ENCODE measurements around the gene SOX18. TPM values are rescaled to one million over a fixed set of nuclear protein-coding genes. Genes with fewer than 3 reads are reported as not detected.

SOX18 gene
- total RNA-seq, 1 donor, result not detected

DNA sequence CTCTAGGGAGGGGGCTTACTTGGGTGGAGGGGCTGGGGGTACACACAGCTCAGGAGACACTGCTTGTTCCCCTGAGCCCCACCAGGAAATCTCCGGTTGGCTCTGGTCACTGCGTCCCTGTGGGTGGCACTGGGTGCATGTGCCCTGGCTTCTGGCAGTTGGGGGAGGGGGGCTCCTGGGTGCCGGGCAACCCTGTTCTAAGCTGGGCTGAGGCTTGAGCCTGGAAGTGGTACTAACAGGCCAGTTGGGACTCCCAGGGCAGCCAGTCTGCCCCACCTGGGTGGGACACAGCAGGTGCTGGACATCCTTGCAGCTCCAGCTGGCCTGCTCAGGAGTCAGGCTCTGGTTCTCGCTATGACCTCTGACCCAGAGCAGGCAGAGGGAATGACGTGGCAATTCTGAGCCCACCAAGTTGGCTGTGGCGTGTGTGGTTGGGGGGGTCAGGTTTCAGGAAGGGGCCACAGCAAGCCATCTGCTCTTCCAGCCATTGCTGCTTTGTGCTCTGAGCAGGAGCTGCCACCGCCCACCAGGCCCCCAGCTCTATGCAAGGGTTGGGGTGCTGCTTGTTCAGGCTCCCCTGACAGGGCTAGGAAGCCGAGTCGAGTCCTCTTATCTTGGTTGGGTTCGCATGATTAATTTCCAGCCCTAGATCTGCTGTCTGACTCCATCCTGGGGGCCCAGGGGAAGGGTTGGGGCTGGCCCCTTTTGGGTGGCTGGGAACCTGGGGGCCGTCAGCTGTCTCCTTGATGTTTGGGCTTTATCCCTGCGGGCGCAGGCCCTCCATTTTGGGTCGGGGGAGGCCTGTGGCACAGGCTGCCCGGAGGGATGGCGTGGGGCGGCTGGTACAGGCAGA, 12.9 kb downstream of the SOX18 start:
- no peak for DNase-seq (ENCODE audit: low read depth)

DNA sequence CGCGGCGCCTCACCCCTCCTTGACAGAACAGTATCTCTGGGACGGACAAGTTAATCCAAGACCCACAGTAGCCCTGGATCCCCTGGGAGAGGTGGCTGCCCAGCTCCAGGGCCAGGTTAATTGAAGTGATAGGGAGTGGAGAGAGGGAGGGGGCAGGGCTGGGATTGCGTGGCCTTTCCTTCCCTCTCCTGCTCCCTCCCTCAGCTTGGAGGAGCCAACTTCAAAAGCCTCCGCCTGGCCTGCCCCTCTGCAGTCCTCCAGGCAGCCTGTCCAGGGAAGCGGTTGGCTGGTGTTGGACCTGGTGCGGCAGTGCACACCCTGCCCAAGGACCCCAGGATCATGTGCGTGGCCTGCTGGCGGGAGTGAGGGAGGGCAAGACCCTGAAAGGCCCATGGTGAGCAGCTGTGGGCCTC, 13.5 kb downstream of the SOX18 start, which contains the start of gene C20orf204:
Gene C20orf204 (plus strand): TSS at position 250 of the 413 bp plus-strand sequence. CDS start 142 bp downstream, at position 392.
- no peak within 1 kb of the TSS for H3K4me3 ChIP-seq (ENCODE audit: low read depth, low read length)
- TF ChIP-seq CTCF (IDR thresholded peaks at IDR 0.05; ENCODE audit: insufficient read depth, low read depth, low read length), result no peak
- DNase-seq (ENCODE audit: low read depth), result no peak

More for the DNA sequence above, 12.9 kb downstream of the SOX18 start:
- H3K4me3 ChIP-seq (ENCODE audit: low read depth, low read length), result no peak overlapping the region
- TF ChIP-seq CTCF (IDR thresholded peaks at IDR 0.05; ENCODE audit: insufficient read depth, low read depth, low read length), result no peak

DNA sequence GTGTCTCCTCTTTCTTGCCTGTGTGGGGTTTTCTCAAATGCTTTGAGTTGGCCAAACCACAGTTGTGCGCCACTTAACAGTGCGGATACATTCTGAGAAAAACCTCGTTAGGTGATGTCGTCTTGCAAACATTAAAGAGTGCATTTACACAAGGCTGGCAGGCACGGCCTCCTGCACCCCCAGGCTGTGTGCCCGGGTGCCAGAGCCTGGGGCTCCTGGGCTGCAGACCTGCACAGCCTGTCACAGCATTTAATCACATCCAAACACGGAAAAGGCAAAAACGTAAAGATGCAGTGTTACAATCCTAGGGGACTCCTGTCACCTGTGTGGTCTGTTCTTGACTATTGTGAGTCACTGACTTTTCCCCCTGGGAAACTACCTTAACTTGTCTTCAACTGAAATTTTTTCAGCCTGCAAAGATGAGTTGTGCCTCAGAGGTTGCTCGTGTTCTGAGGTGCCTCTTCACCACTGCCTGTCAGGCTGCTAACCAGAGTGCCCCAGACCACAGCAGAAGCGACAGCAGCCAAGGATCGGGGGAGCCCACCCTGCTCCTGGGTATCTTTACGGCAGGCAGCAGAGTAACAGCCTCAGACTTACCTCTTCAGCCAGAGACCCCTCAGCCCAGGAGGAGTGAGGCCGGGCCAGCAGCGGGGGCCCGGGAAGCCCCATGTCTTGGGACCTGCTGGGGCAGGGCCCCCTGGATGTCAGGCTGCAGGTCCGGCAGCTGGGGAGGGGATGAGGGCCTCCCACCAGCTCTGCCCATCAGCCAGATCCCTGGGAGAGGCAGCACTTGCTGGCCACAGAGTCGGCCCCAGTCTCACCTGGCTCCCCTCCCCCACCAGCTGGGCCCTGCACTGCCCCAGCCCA, 14.1 kb downstream of the SOX18 start:
- TF ChIP-seq CTCF (IDR thresholded peaks at IDR 0.05; ENCODE audit: insufficient read depth, low read depth, low read length), result no peak
- H3K4me3 ChIP-seq (ENCODE audit: low read depth, low read length), result no peak overlapping the region
- no peak for DNase-seq (ENCODE audit: low read depth)

DNA sequence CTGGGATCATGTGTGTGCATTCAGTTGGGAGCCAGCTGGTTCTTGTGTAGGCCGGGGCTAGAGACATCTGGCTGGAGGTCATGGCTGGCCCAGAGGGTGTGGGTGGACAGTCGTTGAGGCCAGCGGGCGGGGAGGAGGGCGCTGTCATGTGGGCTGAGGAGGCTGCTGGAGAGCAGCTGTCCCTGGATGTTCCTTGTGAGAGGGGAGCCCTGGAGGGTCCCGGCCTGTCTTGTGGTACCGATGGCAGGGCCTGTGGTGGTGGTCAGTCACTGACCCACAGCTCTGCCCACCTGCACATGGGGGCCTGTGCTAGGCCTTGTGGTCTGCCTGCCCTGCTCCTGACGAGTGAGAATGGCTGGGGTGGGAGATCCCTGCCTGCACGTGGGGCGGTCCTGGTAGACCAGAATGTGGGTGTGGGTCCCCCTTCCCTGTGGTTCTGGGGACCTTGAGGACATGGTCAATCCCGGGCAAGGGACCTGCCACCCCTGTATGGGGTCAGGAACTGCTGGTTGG, 15.4 kb downstream of the SOX18 start:
- no peak for TF ChIP-seq CTCF (IDR thresholded peaks at IDR 0.05; ENCODE audit: insufficient read depth, low read depth, low read length)
- DNase-seq (ENCODE audit: low read depth), result peak; percentile 67
- H3K4me3 ChIP-seq (ENCODE audit: low read depth, low read length), result no peak overlapping the region

GRCh38 chr20:64032706-64033624, 16.5 kb downstream of the SOX18 start:
- no peak for DNase-seq (ENCODE audit: low read depth)
- TF ChIP-seq CTCF (IDR thresholded peaks at IDR 0.05; ENCODE audit: insufficient read depth, low read depth, low read length), result no peak
- no peak overlapping the region for H3K4me3 ChIP-seq (ENCODE audit: low read depth, low read length)

- no peak overlapping the region for H3K4me3 ChIP-seq (ENCODE audit: low read depth, low read length)
- DNase-seq (ENCODE audit: low read depth), result no peak
- no peak for TF ChIP-seq CTCF (IDR thresholded peaks at IDR 0.05; ENCODE audit: insufficient read depth, low read depth, low read length)
Observed at GRCh38 chr20:64031822-64032314, 17.6 kb downstream of the SOX18 start.

Measured in fibroblast of villous mesenchyme (primary cell).